HG03457 (cell line): ENCODE measurements around the gene IGBP1.
"Not testable (repeated sequence)": the region's sequence is repeated elsewhere in the genome, so short reads cannot be mapped to it uniquely, and the experiment has no call there.

Source experiments
- ATAC-seq: cut with Tn5 transposase; IDR thresholded peaks from one replicate; pipeline ENCODE4 v1.9.1; 2021; ENCODE audit warnings: moderate number of reproducible peaks; ENCODE audit not compliant: unreplicated experiment

The IGBP1 gene

DNA sequence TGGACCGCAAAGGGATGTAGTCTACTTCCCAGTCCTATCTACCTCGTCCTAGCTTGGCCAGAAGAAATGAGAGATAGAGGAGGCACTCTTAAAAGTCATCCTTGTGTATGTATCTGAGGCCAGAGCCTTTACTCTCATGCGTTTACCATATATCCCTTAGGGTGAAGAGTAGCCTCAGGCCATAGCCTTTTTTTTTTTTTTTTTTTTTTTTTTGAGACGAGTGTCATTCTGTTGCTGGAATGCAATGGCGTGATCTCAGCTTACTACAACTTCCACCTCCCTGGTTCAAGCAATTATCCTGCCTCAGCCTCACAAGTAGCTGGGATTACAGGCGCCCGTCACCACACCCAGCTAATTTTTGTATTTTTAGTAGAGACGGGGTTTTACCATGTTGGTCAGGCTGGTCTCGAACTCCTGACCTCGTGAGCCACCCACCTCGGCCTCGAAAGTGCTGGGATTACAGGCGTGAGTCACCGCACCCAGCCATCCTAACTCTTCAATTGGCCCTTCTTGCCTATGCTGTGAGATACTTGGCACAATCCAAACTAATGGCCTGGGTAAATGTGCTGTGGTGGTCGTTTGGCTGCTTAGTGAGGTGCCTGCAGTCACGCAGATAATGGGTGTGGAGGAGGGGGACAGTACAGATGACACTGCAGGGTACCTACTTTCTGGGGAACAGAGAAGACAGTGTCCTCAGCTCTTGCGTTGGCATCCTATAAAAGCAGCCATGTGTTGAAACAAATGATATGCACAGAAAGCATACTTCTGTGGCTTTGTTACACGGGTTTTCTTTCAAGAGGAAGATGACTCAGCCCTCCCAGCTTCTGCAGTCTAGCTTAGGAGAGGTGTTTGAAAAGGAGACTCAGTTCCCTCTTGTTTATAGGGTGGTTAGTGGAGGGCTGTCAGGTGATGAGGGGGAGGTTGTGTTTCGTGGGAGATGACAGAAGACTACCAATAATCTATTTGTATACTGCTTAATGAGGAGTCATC is 33.6 kb downstream of the IGBP1 start:
- no peak for ATAC-seq

DNA sequence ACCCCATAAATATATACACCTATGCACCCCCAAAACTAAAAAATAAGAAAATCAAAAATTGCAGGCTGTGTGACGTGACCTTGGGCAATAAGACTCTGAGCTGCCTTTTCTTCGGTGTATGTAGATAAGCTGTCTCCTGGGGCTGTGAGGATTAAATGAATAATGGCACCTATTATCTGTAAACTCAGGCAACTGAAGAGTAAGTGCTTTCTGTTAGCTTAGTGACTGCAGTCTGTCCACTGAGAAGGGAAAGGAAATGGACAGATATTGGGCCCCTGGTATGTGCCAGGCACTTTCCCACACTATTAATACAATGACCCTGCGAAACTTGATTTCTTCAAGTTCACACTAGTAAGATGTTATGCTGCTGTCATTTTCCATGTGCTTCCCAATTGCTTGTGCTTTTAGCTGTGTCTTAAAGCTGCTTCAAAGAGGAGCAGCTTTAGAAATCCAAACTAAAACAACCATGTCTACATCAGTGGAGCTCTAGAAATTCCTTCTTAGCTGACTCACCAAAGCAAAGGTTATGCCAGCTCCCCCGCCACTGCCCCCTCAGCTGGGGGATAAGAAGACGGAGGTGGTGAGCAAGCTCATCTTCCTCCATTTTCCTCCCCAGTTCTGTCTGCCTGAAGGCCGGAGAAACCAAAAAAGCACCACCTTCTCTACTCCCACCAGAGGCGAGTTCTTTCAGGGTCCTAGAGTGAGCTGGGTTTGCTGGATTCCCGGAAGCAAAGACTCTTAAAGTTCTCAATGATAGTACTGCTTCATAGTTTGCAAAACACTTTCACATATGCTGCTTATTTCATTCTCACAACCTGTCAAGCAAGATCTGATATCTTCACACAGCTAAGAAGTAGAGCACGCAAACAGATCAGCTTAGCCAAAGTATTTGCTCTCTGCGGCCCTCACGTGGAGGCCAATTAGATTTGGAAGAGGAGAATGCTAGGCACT is 35.3 kb downstream of the IGBP1 start:
- no peak for ATAC-seq

DNA sequence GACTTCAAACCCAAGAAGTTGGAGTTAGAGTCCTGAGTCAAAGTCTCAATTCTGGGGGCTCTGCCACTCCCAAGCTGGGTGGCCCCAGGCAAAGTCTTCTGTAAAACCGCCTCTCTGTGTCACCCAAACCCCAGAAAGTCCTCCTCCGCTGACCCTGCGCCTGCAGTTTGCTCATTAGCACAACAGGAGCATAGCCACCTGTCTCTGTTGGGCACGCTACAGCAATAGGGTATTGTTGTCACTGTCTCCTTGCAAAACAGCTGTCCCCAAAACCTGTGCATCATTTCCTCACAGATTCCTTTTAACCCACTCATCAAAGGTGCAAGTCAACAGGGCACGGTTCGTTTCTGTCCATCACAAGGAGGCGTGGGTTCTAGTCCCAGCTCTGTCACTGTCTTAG is 36.0 kb downstream of the IGBP1 start:
- no peak for ATAC-seq

DNA sequence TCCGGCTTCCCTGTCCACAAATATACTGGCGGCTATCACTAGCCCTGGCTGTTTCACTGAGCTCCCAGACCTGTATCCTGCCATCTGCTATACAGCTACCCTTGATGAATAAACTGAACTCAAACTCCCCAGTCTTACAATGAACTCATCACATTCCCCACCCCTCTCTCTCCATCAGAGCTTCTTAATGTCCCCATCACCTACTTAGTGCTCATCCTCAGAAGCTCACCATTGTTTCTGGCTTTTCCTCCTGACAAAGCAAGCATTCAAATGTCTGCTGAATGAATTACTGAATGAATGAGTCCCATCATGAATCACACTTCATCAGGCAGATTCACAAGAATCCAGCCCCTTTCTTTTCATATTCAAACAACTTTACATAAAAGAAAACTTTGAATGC is 38.4 kb downstream of the IGBP1 start:
- ATAC-seq: no peak

DNA sequence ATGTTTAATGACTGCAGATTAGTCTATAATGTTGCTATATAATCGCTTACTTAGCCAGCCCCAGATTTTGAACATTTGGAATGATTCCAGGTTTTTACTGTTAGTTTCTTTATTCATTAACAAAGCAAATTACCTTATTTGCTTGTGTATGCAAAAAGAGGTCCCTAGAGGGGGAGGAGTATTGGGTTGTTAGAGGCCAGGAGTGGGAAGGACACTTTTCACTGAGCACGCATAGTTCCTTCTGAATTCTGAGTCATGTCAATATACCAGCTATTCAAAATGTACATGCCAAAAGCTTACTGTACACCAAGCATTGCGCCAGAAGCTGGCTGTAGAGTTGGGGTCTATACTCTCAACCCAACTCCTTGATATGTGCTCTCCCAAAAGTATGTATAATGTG is 39.0 kb downstream of the IGBP1 start:
- no peak for ATAC-seq

DNA sequence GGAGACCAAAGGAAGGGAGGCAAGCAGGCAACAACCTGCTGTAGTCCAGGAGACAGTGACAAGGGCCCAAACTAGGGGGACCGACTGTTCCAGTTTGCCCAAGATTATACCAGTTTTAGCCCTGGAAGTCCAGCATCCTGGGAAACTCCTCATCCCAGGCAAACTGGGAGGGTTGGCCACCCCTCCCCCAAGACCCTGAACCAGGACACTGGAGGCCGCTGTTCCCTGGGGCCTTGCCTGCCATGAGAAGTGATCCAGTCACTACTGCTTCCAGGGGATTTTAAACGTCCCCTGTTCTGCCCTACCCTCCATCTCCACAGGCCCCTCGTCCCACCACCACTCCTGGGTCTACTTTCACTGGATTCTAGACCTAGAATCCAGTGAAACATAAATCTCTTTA is 39.7 kb downstream of the IGBP1 start:
- ATAC-seq: no peak

DNA sequence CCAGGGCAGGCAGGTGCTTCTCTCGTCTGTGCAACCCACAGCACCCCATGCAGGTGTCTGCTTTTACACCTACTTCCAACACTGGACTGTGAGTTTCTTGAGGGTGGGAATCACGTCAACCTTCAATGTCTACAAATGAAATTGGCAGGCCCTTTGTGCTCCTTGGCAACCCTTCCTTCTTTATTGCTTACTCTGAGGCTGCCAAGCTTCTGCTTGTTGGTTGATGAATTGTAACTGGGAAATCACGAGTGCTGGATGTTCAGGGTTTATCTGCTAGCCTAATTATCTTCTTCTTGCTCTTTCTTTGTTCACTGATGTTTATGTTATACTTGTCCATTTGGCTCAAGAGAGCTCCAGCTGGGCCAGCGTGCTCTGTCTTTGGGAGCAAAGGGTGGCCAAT is 41.5 kb downstream of the IGBP1 start:
- no peak for ATAC-seq

DNA sequence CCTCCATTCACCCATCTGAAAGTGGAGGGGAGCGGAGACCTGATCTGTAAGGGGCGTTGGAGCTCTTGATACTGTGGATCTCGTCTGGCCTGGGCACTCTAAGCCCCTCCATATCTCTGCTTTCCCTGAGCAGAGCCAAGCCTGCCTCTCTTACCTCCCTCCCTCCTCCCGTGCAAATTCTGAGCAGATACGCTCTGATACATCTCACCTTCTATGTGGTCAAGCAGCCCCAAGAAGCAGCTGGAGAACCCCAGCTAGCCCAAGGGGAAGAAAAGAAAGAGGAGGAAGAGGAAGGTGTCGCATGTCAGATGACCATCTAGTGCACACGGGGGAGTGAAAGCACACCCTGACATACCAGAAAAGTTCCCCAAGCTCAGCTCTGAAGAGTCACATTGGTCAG is 42.1 kb downstream of the IGBP1 start:
- ATAC-seq: no peak

DNA sequence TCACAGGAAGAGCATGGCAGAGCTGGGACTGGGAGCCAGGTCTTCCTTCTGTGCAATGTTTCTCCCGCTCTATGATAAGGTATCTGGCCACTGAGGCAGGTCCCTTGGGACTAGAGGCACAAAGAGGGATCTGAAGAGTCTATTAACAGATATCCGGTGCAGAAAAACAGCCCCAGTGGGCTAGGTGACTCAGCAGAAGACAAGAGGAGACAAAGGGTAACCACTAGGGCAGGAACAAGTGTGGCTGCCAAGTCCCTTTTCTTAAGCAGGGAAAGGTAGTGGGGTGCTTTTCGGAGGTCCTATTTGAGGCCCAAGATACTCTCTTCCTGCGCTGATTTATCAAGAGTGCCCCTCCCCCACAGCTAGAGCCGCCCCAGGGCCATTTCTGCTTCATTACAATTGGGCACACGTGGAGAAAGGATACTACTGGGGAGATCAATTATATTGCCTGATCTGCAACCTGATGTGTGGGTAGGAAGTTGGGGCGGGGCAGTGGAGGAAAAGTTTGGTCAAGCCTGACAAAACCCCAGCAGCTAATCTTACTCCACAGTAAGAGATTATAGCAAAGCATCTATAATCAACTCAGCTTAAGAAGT is 43.8 kb downstream of the IGBP1 start, which contains the start of gene DGAT2L6:
TSS of gene DGAT2L6 (plus strand) at position 546 of the 596 bp plus-strand sequence. CDS start 100 bp downstream, outside the sequence.
- ATAC-seq: peak; percentile 55

DNA sequence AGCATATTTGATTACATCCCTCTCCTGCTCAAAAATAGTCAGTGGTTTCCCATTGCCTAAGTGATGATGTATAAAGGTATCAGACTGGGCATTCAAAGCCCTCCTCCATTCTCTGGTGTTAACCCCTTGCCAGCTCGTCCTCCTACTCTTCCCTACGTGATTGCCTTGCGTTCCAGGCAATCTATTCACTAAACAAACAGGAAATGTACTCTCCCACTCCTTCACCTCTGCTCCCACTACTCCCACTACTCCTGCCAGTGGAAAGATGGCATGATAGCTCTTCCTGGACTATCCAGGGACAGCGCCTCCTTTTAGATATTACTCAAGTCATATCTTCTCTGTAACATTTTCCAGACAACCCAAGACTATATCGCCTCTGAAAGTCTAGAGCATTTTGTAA is 49.8 kb downstream of the IGBP1 start:
- ATAC-seq: no peak

DNA sequence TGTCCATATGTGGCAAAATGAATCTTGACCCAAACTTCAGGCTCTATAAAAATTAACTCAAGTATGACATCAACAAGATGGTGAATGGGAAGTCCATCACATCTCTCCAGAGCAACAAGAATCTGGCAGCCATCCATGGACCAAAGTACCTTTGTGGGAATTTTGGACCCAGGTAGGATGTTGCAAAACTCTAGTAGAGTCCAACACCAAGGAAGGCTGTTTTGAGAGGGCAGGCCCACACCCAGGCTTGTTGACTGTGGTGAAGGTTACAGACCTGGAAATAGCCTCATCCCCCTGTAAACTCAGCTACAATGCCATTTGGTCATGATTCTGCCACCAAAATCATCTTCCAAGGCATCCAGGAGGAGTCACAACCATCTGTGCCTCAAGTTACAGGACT is 57.0 kb downstream of the IGBP1 start:
- no peak for ATAC-seq

DNA sequence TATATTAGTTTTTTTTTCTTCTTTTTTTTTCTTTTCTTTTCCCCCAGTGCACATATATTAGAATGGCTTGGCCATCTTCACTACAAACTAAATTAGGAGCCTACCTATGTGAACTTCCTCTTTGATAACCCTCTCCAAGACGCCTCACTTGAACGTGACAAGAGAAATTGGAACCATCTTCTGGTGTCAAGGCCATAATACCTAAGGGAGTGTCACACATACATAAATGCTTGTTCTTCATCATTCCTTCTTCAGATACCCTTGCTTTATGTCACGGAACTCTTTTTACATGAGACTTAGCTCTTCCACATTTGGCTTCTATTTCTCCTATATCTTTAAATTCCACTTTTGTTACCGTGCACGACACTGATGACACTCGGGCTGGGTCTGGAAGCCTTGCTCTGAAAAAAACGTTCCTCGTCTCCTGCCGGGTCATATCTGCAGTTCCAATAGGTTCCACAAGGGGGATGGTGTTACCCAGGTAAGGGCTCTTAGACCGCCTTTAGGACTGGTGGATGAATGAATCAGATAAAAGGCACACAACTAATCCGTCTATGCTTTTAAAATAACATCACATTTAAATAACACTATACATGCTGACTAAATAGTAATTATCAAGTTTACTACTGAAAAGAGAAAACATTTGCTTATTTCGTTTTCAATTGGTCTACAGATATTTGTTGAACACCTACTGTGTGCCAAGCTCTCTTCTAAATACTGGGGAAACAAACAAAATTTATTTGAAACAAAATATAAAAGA is 63.9 kb downstream of the IGBP1 start:
- ATAC-seq: peak; percentile 86

DNA sequence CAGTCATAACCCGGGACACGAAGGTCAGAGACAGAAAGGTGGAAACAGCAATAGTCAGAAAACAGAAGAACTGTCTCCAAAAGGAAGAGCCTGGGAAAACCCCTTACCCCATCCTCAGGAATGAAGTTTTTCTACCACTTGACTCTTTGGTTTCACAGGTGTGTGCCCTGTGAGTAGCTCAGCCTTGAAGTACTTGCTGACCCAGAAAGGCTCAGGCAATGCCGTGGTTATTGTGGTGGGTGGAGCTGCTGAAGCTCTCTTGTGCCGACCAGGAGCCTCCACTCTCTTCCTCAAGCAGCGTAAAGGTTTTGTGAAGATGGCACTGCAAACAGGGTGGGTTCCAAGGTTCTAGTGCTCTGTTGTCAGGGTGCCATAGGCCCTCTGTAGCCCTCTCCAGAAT is 68.5 kb downstream of the IGBP1 start:
- ATAC-seq: no peak

DNA sequence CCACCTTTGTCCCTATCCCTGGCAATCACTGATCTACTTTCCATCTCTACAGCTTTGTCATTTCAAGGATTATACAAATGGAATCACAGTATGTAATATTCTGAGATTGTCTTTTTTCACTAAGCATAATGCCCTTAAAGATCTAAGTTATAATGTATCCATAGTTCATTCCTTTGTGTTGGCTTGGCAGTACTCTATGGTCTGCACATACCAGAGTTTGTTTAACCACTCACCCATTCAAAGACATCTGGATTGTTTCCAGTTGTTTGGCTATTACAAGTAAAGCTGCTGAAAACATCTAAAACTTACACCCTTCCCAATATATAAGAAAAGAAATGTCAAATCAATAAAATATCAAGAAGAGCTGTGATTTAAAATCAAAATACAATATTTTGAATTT is 75.2 kb downstream of the IGBP1 start:
- ATAC-seq: no peak

DNA sequence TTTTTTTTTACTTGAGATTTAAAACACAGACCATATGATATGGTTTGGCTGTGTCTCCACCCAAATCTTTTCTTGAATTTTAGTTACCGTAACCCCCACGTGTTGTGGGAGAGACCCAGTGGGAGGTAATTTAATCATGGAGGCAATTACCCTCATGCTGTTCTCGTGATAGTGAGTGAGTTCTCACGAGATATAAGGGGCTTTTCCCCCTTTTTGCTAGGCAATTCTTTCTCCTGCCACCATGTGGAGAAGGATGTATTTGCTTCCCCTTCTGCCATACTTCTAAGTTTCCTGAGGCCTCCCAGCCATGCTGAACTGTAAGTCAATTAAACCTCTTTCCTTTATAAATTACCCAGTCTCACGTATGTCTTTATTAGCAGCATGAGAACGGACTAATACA is 76.3 kb downstream of the IGBP1 start:
- ATAC-seq: not testable (repeated sequence)
